ENCODE results near the gene BRD1. TPM values are rescaled to one million over a fixed set of nuclear protein-coding genes. Genes with fewer than 3 reads are reported as not detected.

BRD1 gene
- total and polyA plus RNA-seq, 3 experiments from 2014 or later, result 4.9 to 35.1 (median 32.9) TPM

GRCh38 chr22:49751966-49752597 is 75.6 kb downstream of the BRD1 start:
- no peaks in the 10 kb centered on the region for H3K36me3 ChIP-seq (ENCODE audit: insufficient read depth, low read length)
- no peak overlapping the region for H3K4me3 ChIP-seq (ENCODE audit: low read length)
- H3K4me1 ChIP-seq (ENCODE audit: insufficient read depth, low read length), result no peaks in the 10 kb centered on the region
- no peaks in the 10 kb centered on the region for H3K27me3 ChIP-seq (ENCODE audit: insufficient read depth, low read length, poor library complexity, severe bottlenecking)
- peaks cover 7 to 12% (median 8%) of the 10 kb centered on the region in 5 donors for H3K9me3 Mint-ChIP-seq
- CTCF ChIA-PET, result interaction anchor here (1.5 kb wide), 1 partner anchor 16 kb away, joined by 3 read pairs; no protein-coding TSS in a partner anchor
- no peaks in the 10 kb centered on the region for H3K4me1 Mint-ChIP-seq
- POLR2A ChIA-PET, result no interaction called here
- H3K9me3 ChIP-seq (ENCODE audit: low read length), result peaks cover 5% of the 10 kb centered on the region
- no peak overlapping the region for H3K27ac Mint-ChIP-seq
- no peak overlapping the region for H3K27ac ChIP-seq (ENCODE audit: low read depth, low read length)
- DNase-seq, result no peak
- H3K27me3 Mint-ChIP-seq, result peaks cover 0 to 1% of the 10 kb centered on the region in 2 donors
- no peak overlapping the region for H3K4me3 Mint-ChIP-seq
- no peaks in the 10 kb centered on the region for H3K36me3 Mint-ChIP-seq

DNA sequence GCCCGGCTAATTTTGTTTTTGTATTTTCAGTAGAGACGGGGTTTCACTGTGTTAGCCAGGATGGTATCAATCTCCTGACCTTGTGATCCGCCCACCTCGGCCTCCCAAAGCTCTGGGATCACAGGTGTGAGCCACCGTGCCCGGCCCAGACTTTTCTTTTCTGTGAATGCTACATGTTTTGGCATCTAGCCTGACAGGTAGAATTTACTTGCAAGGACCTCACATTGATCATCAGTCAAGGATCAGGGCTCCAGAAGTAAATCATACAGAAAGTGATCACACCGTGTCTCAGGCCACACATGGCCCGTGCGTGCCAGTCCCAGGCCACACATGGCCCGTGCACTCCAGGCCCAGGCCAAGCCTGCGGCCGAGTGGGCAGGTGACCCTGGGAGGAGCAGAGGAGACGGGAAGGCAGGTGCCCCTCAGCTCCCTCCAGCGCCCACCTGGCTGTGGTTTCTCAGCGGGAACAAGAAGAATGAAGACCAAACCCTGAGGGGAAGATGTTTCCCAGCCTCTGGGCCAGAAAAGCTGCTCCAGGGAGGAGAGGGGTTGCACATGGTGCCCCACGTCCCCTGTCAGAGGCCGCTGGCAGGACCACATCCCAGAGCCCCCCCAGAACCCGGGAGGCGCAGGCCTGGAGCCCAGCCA is 76.2 kb downstream of the BRD1 start:
- Histone ChIP-seq H3K4me3 (ENCODE audit: low read length) (no peak overlapping the region), H3K27me3 (ENCODE audit: insufficient read depth, low read length, poor library complexity, severe bottlenecking) (no peaks in the 10 kb centered on the region), H3K4me1 (ENCODE audit: insufficient read depth, low read length) (no peaks in the 10 kb centered on the region), H3K27ac (ENCODE audit: low read depth, low read length) (no peak overlapping the region), H3K36me3 (ENCODE audit: insufficient read depth, low read length) (no peaks in the 10 kb centered on the region), H3K9me3 (ENCODE audit: low read length) (peaks cover 6% of the 10 kb centered on the region)
- Mint-ChIP-seq H3K9me3 (peaks cover 13 to 18% (median 15%) of the 10 kb centered on the region in 5 donors), H3K4me1 (no peaks in the 10 kb centered on the region), H3K27me3 (peaks cover 2 to 6% of the 10 kb centered on the region in 2 donors), H3K4me3 (no peak overlapping the region), H3K27ac (no peak overlapping the region), H3K36me3 (peaks cover 0 to 3% (median 1%) of the 10 kb centered on the region in 3 donors)
- CTCF ChIA-PET, result interaction anchor here (1.5 kb wide), 1 partner anchor 16 kb away, joined by 3 read pairs; no protein-coding TSS in a partner anchor
- POLR2A ChIA-PET, result no interaction called here
- no peak for DNase-seq

DNA sequence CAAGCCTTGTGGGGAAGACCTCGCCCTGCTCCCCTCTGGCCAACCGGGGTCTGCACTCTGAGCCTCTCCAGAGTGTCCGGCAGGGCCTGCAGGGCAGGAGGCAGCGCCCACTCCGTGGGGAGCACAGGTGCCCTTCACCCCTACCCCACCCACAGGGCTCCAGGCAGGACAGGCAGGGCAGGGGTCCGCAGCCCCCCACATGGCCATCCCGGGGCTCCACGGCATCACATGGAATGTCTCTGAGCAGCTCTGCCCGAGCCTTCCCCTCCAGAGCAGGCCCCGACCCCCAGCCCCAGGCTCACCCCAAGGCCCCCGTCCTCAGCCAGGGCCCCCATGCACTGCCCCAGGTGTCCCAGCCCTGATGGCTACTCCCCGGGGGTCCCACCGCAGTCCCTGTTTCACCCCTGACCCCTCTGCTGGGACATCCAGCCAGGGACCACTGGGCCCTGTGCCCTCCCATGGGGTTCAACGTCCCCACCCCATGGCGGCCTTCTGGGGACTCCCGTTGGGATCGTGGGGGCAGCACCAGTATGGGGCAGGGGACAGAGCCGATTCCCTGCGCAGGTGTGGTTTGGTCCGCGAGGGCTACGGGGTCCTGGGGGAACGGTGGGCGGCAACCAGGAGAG is 77.7 kb downstream of the BRD1 start:
- Histone ChIP-seq H3K4me3 (ENCODE audit: low read length) (no peak overlapping the region), H3K9me3 (ENCODE audit: low read length) (peaks cover 6% of the 10 kb centered on the region), H3K36me3 (ENCODE audit: insufficient read depth, low read length) (no peaks in the 10 kb centered on the region), H3K4me1 (ENCODE audit: insufficient read depth, low read length) (no peaks in the 10 kb centered on the region), H3K27ac (ENCODE audit: low read depth, low read length) (no peak overlapping the region), H3K27me3 (ENCODE audit: insufficient read depth, low read length, poor library complexity, severe bottlenecking) (no peaks in the 10 kb centered on the region)
- Mint-ChIP-seq H3K4me1 (no peaks in the 10 kb centered on the region), H3K27me3 (peaks cover 6 to 11% of the 10 kb centered on the region in 2 donors), H3K36me3 (peaks cover 0 to 8% (median 4%) of the 10 kb centered on the region in 3 donors), H3K27ac (no peak overlapping the region), H3K9me3 (peaks cover 23 to 32% (median 29%) of the 10 kb centered on the region in 5 donors), H3K4me3 (no peak overlapping the region)
- CTCF ChIA-PET, result no interaction called here
- POLR2A ChIA-PET, result no interaction called here
- no peak for DNase-seq

DNA sequence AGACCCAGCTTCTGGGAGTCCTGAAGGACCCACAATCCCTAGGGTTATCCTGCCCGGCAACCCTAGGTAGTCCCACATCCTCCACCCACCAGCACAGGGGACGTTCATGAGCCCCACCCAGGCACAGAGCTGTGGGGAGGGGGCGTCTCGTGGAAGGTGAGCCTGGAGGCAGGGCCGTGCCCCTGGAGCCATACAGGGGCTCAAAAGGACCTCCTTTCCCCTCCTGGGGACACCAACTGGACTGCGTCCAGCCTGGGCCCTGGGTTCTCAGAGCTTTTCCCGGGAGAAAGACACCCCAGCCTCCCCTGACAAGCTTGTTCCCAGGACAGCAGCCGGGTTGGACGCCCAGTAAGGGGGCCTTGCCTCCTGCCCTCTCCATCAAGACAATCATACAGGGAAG is 78.4 kb downstream of the BRD1 start:
- H3K36me3 Mint-ChIP-seq, result peaks cover 0 to 8% (median 4%) of the 10 kb centered on the region in 3 donors
- H3K36me3 ChIP-seq (ENCODE audit: insufficient read depth, low read length), result no peaks in the 10 kb centered on the region
- POLR2A ChIA-PET, result no interaction called here

GRCh38 chr22:49748514-49748913 is 79.2 kb downstream of the BRD1 start:
- DNase-seq, result no peak
- no peaks in the 10 kb centered on the region for H3K27me3 ChIP-seq (ENCODE audit: insufficient read depth, low read length, poor library complexity, severe bottlenecking)
- POLR2A ChIA-PET, result no interaction called here
- no peaks in the 10 kb centered on the region for H3K4me1 Mint-ChIP-seq
- H3K4me3 ChIP-seq (ENCODE audit: low read length), result no peak overlapping the region
- peaks cover 31 to 45% (median 41%) of the 10 kb centered on the region in 5 donors for H3K9me3 Mint-ChIP-seq
- no peak overlapping the region for H3K27ac ChIP-seq (ENCODE audit: low read depth, low read length)
- H3K9me3 ChIP-seq (ENCODE audit: low read length), result peaks cover 6% of the 10 kb centered on the region
- no peak overlapping the region for H3K27ac Mint-ChIP-seq
- H3K36me3 Mint-ChIP-seq, result peaks cover 0 to 15% (median 4%) of the 10 kb centered on the region in 3 donors
- H3K4me1 ChIP-seq (ENCODE audit: insufficient read depth, low read length), result no peaks in the 10 kb centered on the region
- H3K27me3 Mint-ChIP-seq, result peaks cover 6 to 22% of the 10 kb centered on the region in 2 donors
- no peaks in the 10 kb centered on the region for H3K36me3 ChIP-seq (ENCODE audit: insufficient read depth, low read length)
- CTCF ChIA-PET, result no interaction called here
- no peak overlapping the region for H3K4me3 Mint-ChIP-seq

More for the DNA sequence above, 78.4 kb downstream of the BRD1 start:
- peak overlapping the region in 1 of 8 donors; percentile 43 for H3K27ac Mint-ChIP-seq
- peaks cover 6% of the 10 kb centered on the region for H3K9me3 ChIP-seq (ENCODE audit: low read length)
- H3K4me3 Mint-ChIP-seq, result no peak overlapping the region
- no peaks in the 10 kb centered on the region for H3K27me3 ChIP-seq (ENCODE audit: insufficient read depth, low read length, poor library complexity, severe bottlenecking)
- H3K4me1 Mint-ChIP-seq, result no peaks in the 10 kb centered on the region
- no peaks in the 10 kb centered on the region for H3K4me1 ChIP-seq (ENCODE audit: insufficient read depth, low read length)
- no peak for DNase-seq
- no peak overlapping the region for H3K27ac ChIP-seq (ENCODE audit: low read depth, low read length)
- no peak overlapping the region for H3K4me3 ChIP-seq (ENCODE audit: low read length)
- CTCF ChIA-PET, result no interaction called here
- peaks cover 28 to 37% (median 34%) of the 10 kb centered on the region in 5 donors for H3K9me3 Mint-ChIP-seq
- H3K27me3 Mint-ChIP-seq, result peaks cover 6 to 15% of the 10 kb centered on the region in 2 donors

DNA sequence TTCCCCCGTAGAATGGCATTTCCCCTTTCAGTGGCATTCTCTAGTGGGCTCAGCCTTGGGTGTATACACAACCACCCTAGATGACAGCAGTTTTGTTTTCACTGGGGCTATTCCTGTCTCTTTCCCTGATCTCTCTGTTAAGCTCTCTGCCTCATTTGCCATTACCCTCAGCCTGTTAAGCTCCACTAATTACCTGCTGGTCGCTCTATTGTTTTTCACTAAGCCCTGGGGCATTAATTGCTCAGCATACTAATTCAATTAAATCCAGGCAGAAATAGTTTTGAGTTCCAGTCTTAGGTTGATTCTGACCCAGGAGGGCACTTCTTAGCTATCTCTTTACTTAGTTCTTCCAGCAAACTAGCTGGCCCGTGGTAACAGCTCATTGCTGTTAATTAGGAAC is 80.0 kb downstream of the BRD1 start:
- no peak for DNase-seq
- H3K27ac ChIP-seq (ENCODE audit: low read depth, low read length), result no peak overlapping the region
- no peaks in the 10 kb centered on the region for H3K4me1 Mint-ChIP-seq
- H3K9me3 Mint-ChIP-seq, result peaks cover 31 to 47% (median 45%) of the 10 kb centered on the region in 5 donors
- POLR2A ChIA-PET, result no interaction called here
- peaks cover 6% of the 10 kb centered on the region for H3K9me3 ChIP-seq (ENCODE audit: low read length)
- H3K27me3 ChIP-seq (ENCODE audit: insufficient read depth, low read length, poor library complexity, severe bottlenecking), result no peaks in the 10 kb centered on the region
- no peaks in the 10 kb centered on the region for H3K36me3 ChIP-seq (ENCODE audit: insufficient read depth, low read length)
- H3K27ac Mint-ChIP-seq, result peak overlapping the region in 1 of 8 donors; percentile 43
- H3K36me3 Mint-ChIP-seq, result peaks cover 0 to 21% (median 4%) of the 10 kb centered on the region in 3 donors
- H3K27me3 Mint-ChIP-seq, result peaks cover 6 to 29% of the 10 kb centered on the region in 2 donors
- CTCF ChIA-PET, result no interaction called here
- no peak overlapping the region for H3K4me3 Mint-ChIP-seq
- no peaks in the 10 kb centered on the region for H3K4me1 ChIP-seq (ENCODE audit: insufficient read depth, low read length)
- no peak overlapping the region for H3K4me3 ChIP-seq (ENCODE audit: low read length)

DNA sequence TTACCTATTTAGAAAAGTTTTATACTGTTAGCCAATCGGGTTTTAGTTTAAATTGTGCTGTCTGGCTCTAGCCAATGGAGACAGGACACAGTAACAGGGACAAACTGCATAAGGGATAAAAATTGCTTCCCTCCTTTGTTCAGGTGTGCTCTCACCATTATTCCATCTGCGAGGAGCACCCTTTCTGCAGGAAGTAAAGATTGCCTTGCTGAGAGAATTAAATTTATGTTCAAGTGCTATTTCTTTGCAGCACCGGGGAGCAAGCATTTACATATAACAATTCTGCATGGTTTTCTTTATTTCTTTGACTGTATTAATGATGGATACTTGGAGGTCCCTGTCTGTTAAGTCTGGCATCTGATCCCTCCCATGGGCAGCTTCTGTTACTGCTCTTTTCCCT is 80.5 kb downstream of the BRD1 start:
- H3K9me3 Mint-ChIP-seq, result peaks cover 31 to 49% (median 47%) of the 10 kb centered on the region in 5 donors
- ChIA-PET CTCF (no interaction called here), POLR2A (no interaction called here)
- Histone ChIP-seq H3K9me3 (ENCODE audit: low read length) (peaks cover 6% of the 10 kb centered on the region), H3K36me3 (ENCODE audit: insufficient read depth, low read length) (no peaks in the 10 kb centered on the region), H3K27me3 (ENCODE audit: insufficient read depth, low read length, poor library complexity, severe bottlenecking) (no peaks in the 10 kb centered on the region), H3K27ac (ENCODE audit: low read depth, low read length) (no peak overlapping the region), H3K4me1 (ENCODE audit: insufficient read depth, low read length) (no peaks in the 10 kb centered on the region), H3K4me3 (ENCODE audit: low read length) (no peak overlapping the region)
- H3K4me1 Mint-ChIP-seq, result no peaks in the 10 kb centered on the region
- no peak overlapping the region for H3K27ac Mint-ChIP-seq
- H3K27me3 Mint-ChIP-seq, result peaks cover 6 to 35% of the 10 kb centered on the region in 2 donors
- H3K36me3 Mint-ChIP-seq, result peaks cover 0 to 21% (median 4%) of the 10 kb centered on the region in 3 donors
- DNase-seq, result no peak
- no peak overlapping the region for H3K4me3 Mint-ChIP-seq

GRCh38 chr22:49746065-49746464 is 81.6 kb downstream of the BRD1 start:
- ChIA-PET POLR2A (no interaction called here), CTCF (no interaction called here)
- peaks cover 9 to 44% of the 10 kb centered on the region in 2 donors for H3K27me3 Mint-ChIP-seq
- no peak overlapping the region for H3K4me3 ChIP-seq (ENCODE audit: low read length)
- no peak overlapping the region for H3K27ac Mint-ChIP-seq
- no peaks in the 10 kb centered on the region for H3K36me3 ChIP-seq (ENCODE audit: insufficient read depth, low read length)
- no peak overlapping the region for H3K27ac ChIP-seq (ENCODE audit: low read depth, low read length)
- no peak for DNase-seq
- H3K9me3 ChIP-seq (ENCODE audit: low read length), result peaks cover 6% of the 10 kb centered on the region
- H3K4me1 Mint-ChIP-seq, result no peaks in the 10 kb centered on the region
- H3K4me1 ChIP-seq (ENCODE audit: insufficient read depth, low read length), result no peaks in the 10 kb centered on the region
- no peaks in the 10 kb centered on the region for H3K27me3 ChIP-seq (ENCODE audit: insufficient read depth, low read length, poor library complexity, severe bottlenecking)
- peaks cover 0 to 21% (median 4%) of the 10 kb centered on the region in 3 donors for H3K36me3 Mint-ChIP-seq
- H3K4me3 Mint-ChIP-seq, result no peak overlapping the region
- peaks cover 31 to 49% (median 47%) of the 10 kb centered on the region in 5 donors for H3K9me3 Mint-ChIP-seq
